ENCODE measurements around the gene KCNJ6. TPM values are rescaled to one million over a fixed set of nuclear protein-coding genes. Genes with fewer than 3 reads are reported as not detected.

KCNJ6 gene
- total and polyA plus RNA-seq, 2 of the 8 experiments (the other 6 are each of a cell fraction or from before 2014, with no cell fraction given), result 0.51 to 1.2 TPM

- Histone ChIP-seq H2AFZ (ENCODE audit: low read length) (no peak overlapping the region), H3K79me1 (ENCODE audit: low read depth, low read length) (no peaks in the 10 kb centered on the region), H3K36me3 (ENCODE audit: control insufficient read depth in 2 of 4, insufficient read depth in 4 of 4, low read length in 3 of 4) (no peaks in the 10 kb centered on the region; a peak in 1 of 8 replicates), H2BK5ac (ENCODE audit: low read depth, low read length) (no peak overlapping the region), H2BK12ac (ENCODE audit: low read depth, low read length) (peak overlapping the region; percentile 13; the same call in 1 of the 2 replicates), H2BK20ac (ENCODE audit: low read length) (0 out of 2 replicates have a peak overlapping the region, but pooled peaks have one; percentile 63), H3K4me3 (ENCODE audit: extremely low read depth in 1 of 4, insufficient read depth in 2 of 4, low read depth in 3 of 4, low read length in 4 of 4) (no peak overlapping the region), H4K20me1 (replicated peaks in 1 of 2; ENCODE audit: control insufficient read depth in 1 of 2, insufficient read depth in 2 of 2, low read length in 2 of 2) (no peaks in the 10 kb centered on the region), H2AK5ac (ENCODE audit: low read depth, low read length) (no peak overlapping the region), H3K14ac (ENCODE audit: insufficient read length) (no peak overlapping the region), H3K27me3 (replicated peaks in 1 of 4; ENCODE audit: control insufficient read depth in 3 of 4, extremely low read depth in 1 of 4, insufficient read depth in 3 of 4, low read length in 3 of 4) (no peaks in the 10 kb centered on the region), H3K23ac (ENCODE audit: insufficient read length) (no peak overlapping the region), H3K9ac (replicated peaks in 1 of 4; ENCODE audit: extremely low read depth in 1 of 4, low read depth in 3 of 4, low read length in 3 of 4) (no peak overlapping the region), H3K4me2 (ENCODE audit: insufficient read depth in 1 of 2, low read depth in 2 of 2, low read length in 2 of 2) (peak overlapping the region in 1 of 2 experiments; percentile 13; a peak in 1 of 4 replicates), H3K18ac (ENCODE audit: extremely low read depth, low read length) (peak overlapping the region; percentile 34), H4K91ac (replicated peaks; ENCODE audit: insufficient read length, low read length) (peak overlapping the region; percentile 56), H3K23me2 (ENCODE audit: low read depth, low read length) (no peaks in the 10 kb centered on the region), H4K5ac (ENCODE audit: insufficient read length, low read depth, low read length) (no peak overlapping the region), H3K56ac (replicated peaks; ENCODE audit: insufficient read length, low read depth, low read length) (no peak overlapping the region), H4K8ac (ENCODE audit: extremely low read depth, insufficient read depth, low read length) (no peak overlapping the region), H3K9me3 (ENCODE audit: insufficient read depth in 2 of 2, low read depth in 1 of 2, low read length in 1 of 2) (peaks cover 0 to 6% of the 10 kb centered on the region in 2 experiments; a peak in 1 of 4 replicates), H2BK120ac (replicated peaks; ENCODE audit: low read depth, low read length) (no peak overlapping the region), H3K27ac (ENCODE audit: low read depth, low read length) (no peak overlapping the region), H3K4ac (replicated peaks; ENCODE audit: insufficient read length, low read depth, low read length) (no peak overlapping the region), H3K4me1 (replicated peaks in 1 of 4; ENCODE audit: control insufficient read depth in 3 of 4, insufficient read depth in 4 of 4, low read length in 3 of 4) (peaks cover 2 to 8% (median 4%) of the 10 kb centered on the region in 4 experiments; a peak in 6 of 7 replicates), H3K79me2 (ENCODE audit: control insufficient read depth in 1 of 2, insufficient read depth in 2 of 2, low read length in 2 of 2) (no peaks in the 10 kb centered on the region), H2BK15ac (ENCODE audit: low read length) (no peak overlapping the region)
- DNase-seq (ENCODE audit: low read depth in 1 of 2, low spot score in 2 of 2) (no peak), FAIRE-seq (no peak)
- POLR2A ChIA-PET (ENCODE audit: partially characterized antibody), result no interaction called here
- CTCF ChIA-PET (ENCODE audit: partially characterized antibody), result interaction anchor here (1.1 kb wide), 1 partner anchor 29 kb away, joined by 4 read pairs; no protein-coding TSS in a partner anchor
- WGBS, 2 experiments (ENCODE audit: extremely low coverage in 1 of 2, insufficient coverage in 1 of 2, insufficient read length in 1 of 2, insufficient replicate concordance in 2 of 2, low coverage in 1 of 2, low lambda C conversion rate in 2 of 2, missing lambda C conversion rate in 1 of 2), result 71% methylated on average over 6 of the region's 6 CpGs; no CpG with 5 or more reads in 1 of the 2 experiments
- no peak for TF ChIP-seq SIX5 (IDR thresholded peaks at IDR 0.05; ENCODE audit: low read depth, low read length)
- TF ChIP-seq CTBP2 (IDR thresholded peaks at IDR 0.05; ENCODE audit: borderline replicate concordance, insufficient read depth, insufficient read length, low read length), result no peak
- no peak for TF ChIP-seq SAP30 (IDR thresholded peaks at IDR 0.05; ENCODE audit: insufficient read depth, insufficient replicate concordance, low read length)
- TF ChIP-seq JUN (IDR thresholded peaks at IDR 0.05; ENCODE audit: low read depth, low read length), result no peak
- TF ChIP-seq TCF12 (IDR thresholded peaks at IDR 0.05; ENCODE audit: low read depth, low read length), result no peak
- TF ChIP-seq PHF8 (conservative IDR thresholded peaks at IDR 0.05; ENCODE audit: low read depth, low read length), result no peak
- TF ChIP-seq POLR2AphosphoS5 (IDR thresholded peaks at IDR 0.05; ENCODE audit: low read depth, low read length), result no peak
- TF ChIP-seq SP1 (IDR thresholded peaks at IDR 0.05; ENCODE audit: low read depth, low read length), result no peak
- no peak for TF ChIP-seq EZH2 (IDR thresholded peaks at IDR 0.05; ENCODE audit: low read depth, low read length, severe bottlenecking)
- TF ChIP-seq CHD2 (IDR thresholded peaks at IDR 0.05; ENCODE audit: low read length), result no peak
- TF ChIP-seq BCL11A (IDR thresholded peaks at IDR 0.05; ENCODE audit: low read depth in 2 of 2, low read length in 2 of 2), result no peak
- TF ChIP-seq CBX5 (IDR thresholded peaks at IDR 0.05; ENCODE audit: low read depth, low read length), result no peak
- TF ChIP-seq E2F6 (IDR thresholded peaks at IDR 0.05), result no peak
- no peak for TF ChIP-seq RXRA (IDR thresholded peaks at IDR 0.05; ENCODE audit: insufficient read depth, low read depth, low read length)
These were observed 233.3 kb downstream of the KCNJ6 start for GRCh38 chr21:37682966-37683365.
